HCT116 (cell line): Measurements from ENCODE around the gene CELA3A. TPM values are rescaled to one million over a fixed set of nuclear protein-coding genes. Genes with fewer than 3 reads are reported as not detected.

Experiments used
- ATAC-seq: fragments of 200-7000 bp; cut with Tn5 transposase; 2 replicates; pipeline ENCODE4 v1.9.1; 2020; ENCODE audit warnings: mild to moderate bottlenecking, moderate library complexity
- BruUV-seq: library from RNA; stranded (reverse); fragments of 400-500 nt; replicated peaks from 2 replicates; lab custom pipeline; 2021; lab: Mats Ljungman, UMichigan
- CTCF ChIA-PET: fragments of 300-600 bp; sonication (Branson Sonifier 250); formaldehyde crosslinking; loops from one replicate; lab custom pipeline; 2021; ENCODE audit warnings: antibody characterized with exemption; lab: Charles Lee
- POLR2A ChIA-PET: fragments of 300-600, 350-600 bp; sonication (Branson Sonifier 250); formaldehyde crosslinking; loops from one replicate; lab custom pipeline; 2021; ENCODE audit warnings: antibody characterized with exemption; lab: Charles Lee
- RAD21 ChIA-PET, 2 experiments: fragments of 300-600 bp; sonication (Branson Sonifier 250); formaldehyde crosslinking; loops; one replicate each; lab custom pipeline; 2023; ENCODE audit warnings: low total read pairs in 2 of 2; ENCODE audit not compliant: uncharacterized antibody in 2 of 2, unreplicated experiment in 2 of 2, low non-redundant PET in 1 of 2; lab: Charles Lee
- DNase-seq: peaks from one replicate; pipeline ENCODE4 v3.0.0-alpha.2; 2010; ENCODE audit warnings: low read depth, low spot score
- H2AFZ ChIP-seq: fragments of 200-600 bp; shearing (Covaris generic), sonication (generic); 2 replicates; pipeline ENCODE4 v1.6.1; 2017; ENCODE audit warnings: low read depth, mixed run types, mixed read lengths, antibody characterized with exemption, low read length; ENCODE audit not compliant: poor library complexity, severe bottlenecking
- H3K27ac ChIP-seq: 2 replicates; pipeline ENCODE4 v1.5.1; 2012; ENCODE audit warnings: low read depth, low read length
- H3K27me3 ChIP-seq: fragments of 200-600 bp; sonication (generic); 2 replicates; pipeline ENCODE4 v1.6.1; 2016; ENCODE audit warnings: mixed run types, low read length, mixed read lengths; ENCODE audit not compliant: insufficient read depth
- H3K36me3 ChIP-seq, 2 experiments: fragments of 200-500 bp in 1 of 2; fragments of 200-600 bp in 1 of 2; sonication (Bioruptor generic) in 1 of 2; sonication (generic) in 1 of 2; 2 replicates each; pipeline versions ENCODE4 v1.5.1 to v1.6.1; 2014 to 2016; ENCODE audit warnings: low read length in 2 of 2, inconsistent platforms in 1 of 2, mixed read lengths in 1 of 2, mixed run types in 1 of 2; ENCODE audit not compliant: insufficient read depth in 2 of 2, control insufficient read depth in 1 of 2
- H3K4me1 ChIP-seq, 2 experiments: fragments of 200-600 bp in 1 of 2; sonication (generic) in 1 of 2; 2 replicates each; pipeline versions ENCODE4 v1.5.1 to v1.6.1; 2012 to 2017; ENCODE audit warnings: low read length in 2 of 2, inconsistent platforms in 1 of 2, mild to moderate bottlenecking in 1 of 2, mixed read lengths in 1 of 2, mixed run types in 1 of 2, moderate library complexity in 1 of 2; ENCODE audit not compliant: insufficient read depth in 2 of 2, control insufficient read depth in 1 of 2
- H3K4me2 ChIP-seq: fragments of 200-600 bp; sonication (generic); 2 replicates; pipeline ENCODE4 v1.6.1; 2017; ENCODE audit warnings: mixed run types, low read length, mixed read lengths
- H3K4me3 ChIP-seq, 2 experiments: fragments of 200-600 bp in 1 of 2; sonication (generic) in 1 of 2; replicated peaks in 1 of 2; 2 replicates each; pipeline ENCODE4 v1.5.1; 2011 to 2016; ENCODE audit warnings: low read length in 2 of 2, control low read depth in 1 of 2, low read depth in 1 of 2, mild to moderate bottlenecking in 1 of 2, mixed read lengths in 1 of 2, mixed run types in 1 of 2
- H3K79me2 ChIP-seq: fragments of 200-600 bp; sonication (generic); 2 replicates; pipeline ENCODE4 v1.6.1; 2017; ENCODE audit warnings: mild to moderate bottlenecking, mixed run types, low read length, moderate library complexity, mixed read lengths; ENCODE audit not compliant: insufficient read depth
- H3K9ac ChIP-seq: fragments of 200-600 bp; sonication (generic); 2 replicates; pipeline ENCODE4 v1.6.1; 2016; ENCODE audit warnings: low read length, mixed read lengths
- H3K9me2 ChIP-seq: fragments of 200-600 bp; sonication (generic), shearing (Covaris generic); 2 replicates; pipeline ENCODE4 v1.6.1; 2017; ENCODE audit warnings: mixed run types, mild to moderate bottlenecking, moderate library complexity; ENCODE audit not compliant: insufficient read depth
- H3K9me3 ChIP-seq, 2 experiments: fragments of 200-500 bp in 1 of 2; fragments of 200-600 bp in 1 of 2; sonication (Bioruptor generic) in 1 of 2; sonication (generic) in 1 of 2; 2 replicates each; pipeline ENCODE4 v1.6.1; 2014 to 2017; ENCODE audit warnings: low read length in 2 of 2, mixed read lengths in 2 of 2, inconsistent platforms in 1 of 2, low read depth in 1 of 2, mild to moderate bottlenecking in 1 of 2, mixed run types in 1 of 2, moderate library complexity in 1 of 2; ENCODE audit not compliant: control insufficient read depth in 1 of 2, insufficient read depth in 1 of 2
- H4K20me1 ChIP-seq: fragments of 200-600 bp; sonication (generic), shearing (Covaris generic); 2 replicates; pipeline ENCODE4 v1.6.1; 2017; ENCODE audit warnings: mixed run types, mild to moderate bottlenecking, moderate library complexity; ENCODE audit not compliant: insufficient read depth
- CEBPB ChIP-seq: IDR thresholded peaks from 2 replicates; pipeline ENCODE4 v1.6.1; 2012; ENCODE audit warnings: low read depth
- EZH2 ChIP-seq: fragments of 200-600 bp; sonication (generic); IDR thresholded peaks from 2 replicates; pipeline ENCODE4 v1.6.1; 2017; ENCODE audit warnings: antibody characterized with exemption, mixed run types
- EZH2phosphoT487 ChIP-seq: fragments of 200-600 bp; IDR thresholded peaks from 2 replicates; pipeline ENCODE4 v1.6.1; 2018; ENCODE audit warnings: antibody characterized with exemption, borderline replicate concordance
- SRF ChIP-seq: IDR thresholded peaks from 2 replicates; pipeline ENCODE4 v1.6.1; 2012; ENCODE audit warnings: low read depth
- intact Hi-C: fragments of 100-400 bp; cut with micrococcal nuclease; formaldehyde crosslinking; loops from 2 replicates; pipeline ENCODE4 v1.10.0; 2022
- total RNA-seq: library from RNA; stranded (reverse); gene quantifications from one replicate; pipeline ENCODE4 v1.2.1, GENCODE V29; 2021; ENCODE audit not compliant: unreplicated experiment
- TF ChIP-seq, protein P1 (sequence below): IDR thresholded peaks from 2 replicates; pipeline ENCODE4 v1.6.1; 2012
- TF ChIP-seq, protein P2 (sequence below): IDR thresholded peaks from 2 replicates; pipeline ENCODE4 v1.6.1; 2012; ENCODE audit warnings: low read depth
- TF ChIP-seq, protein P3 (sequence below): IDR thresholded peaks from 2 replicates; pipeline ENCODE4 v1.6.1; 2011; ENCODE audit warnings: mild to moderate bottlenecking, low read length, moderate library complexity; ENCODE audit not compliant: insufficient replicate concordance; ENCODE audit errors: extremely low read depth

CELA3A gene
- total RNA-seq, 1 experiment from 2014 or later = 9.0 TPM

DNA sequence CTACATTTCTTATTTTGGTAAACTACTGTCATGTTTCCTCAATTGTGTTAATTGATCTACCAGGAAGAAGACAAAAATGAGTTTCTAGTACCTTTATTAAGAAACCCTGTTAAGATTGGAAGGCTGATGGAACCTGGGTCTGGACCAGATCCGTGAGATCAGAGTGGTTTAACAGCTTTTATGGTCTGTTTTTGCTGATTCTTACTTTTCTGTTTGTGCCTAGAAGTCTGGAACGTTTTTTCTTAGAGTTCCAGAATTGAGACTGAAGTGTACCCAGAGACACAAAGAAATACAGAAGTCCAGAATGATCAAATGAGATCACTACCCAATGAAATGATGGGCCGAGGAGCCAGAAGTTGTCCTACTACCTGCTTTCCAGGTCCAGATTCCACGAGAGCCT, 28.6 kb downstream of the CELA3A start:
- H3K36me3 ChIP-seq = no peaks in the 10 kb centered on the region
- peaks cover 2 to 10% of the 10 kb centered on the region in 2 experiments; a peak in 3 of 4 replicates for H3K4me1 ChIP-seq
- no peaks in the 10 kb centered on the region for H3K9me3 ChIP-seq
- H2AFZ ChIP-seq = no peak overlapping the region
- POLR2A ChIA-PET = no interaction called here
- peaks cover 8% of the 10 kb centered on the region; the same call in 1 of the 2 replicates for H3K79me2 ChIP-seq
- intact Hi-C loops = no loop called here
- DNase-seq (no peak), ATAC-seq (no peak)
- CTCF ChIA-PET = interaction anchor here (1.3 kb wide), 1 partner anchor 10 kb away, joined by 3 read pairs; no protein-coding TSS in a partner anchor
- H3K9ac ChIP-seq = no peak overlapping the region
- TF ChIP-seq CEBPB (no peak), EZH2phosphoT487 (no peak), SRF (no peak), EZH2 (no peak)
- TF ChIP-seq, protein P1, sequence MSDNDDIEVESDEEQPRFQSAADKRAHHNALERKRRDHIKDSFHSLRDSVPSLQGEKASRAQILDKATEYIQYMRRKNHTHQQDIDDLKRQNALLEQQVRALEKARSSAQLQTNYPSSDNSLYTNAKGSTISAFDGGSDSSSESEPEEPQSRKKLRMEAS = no peak
- TF ChIP-seq, protein P2, sequence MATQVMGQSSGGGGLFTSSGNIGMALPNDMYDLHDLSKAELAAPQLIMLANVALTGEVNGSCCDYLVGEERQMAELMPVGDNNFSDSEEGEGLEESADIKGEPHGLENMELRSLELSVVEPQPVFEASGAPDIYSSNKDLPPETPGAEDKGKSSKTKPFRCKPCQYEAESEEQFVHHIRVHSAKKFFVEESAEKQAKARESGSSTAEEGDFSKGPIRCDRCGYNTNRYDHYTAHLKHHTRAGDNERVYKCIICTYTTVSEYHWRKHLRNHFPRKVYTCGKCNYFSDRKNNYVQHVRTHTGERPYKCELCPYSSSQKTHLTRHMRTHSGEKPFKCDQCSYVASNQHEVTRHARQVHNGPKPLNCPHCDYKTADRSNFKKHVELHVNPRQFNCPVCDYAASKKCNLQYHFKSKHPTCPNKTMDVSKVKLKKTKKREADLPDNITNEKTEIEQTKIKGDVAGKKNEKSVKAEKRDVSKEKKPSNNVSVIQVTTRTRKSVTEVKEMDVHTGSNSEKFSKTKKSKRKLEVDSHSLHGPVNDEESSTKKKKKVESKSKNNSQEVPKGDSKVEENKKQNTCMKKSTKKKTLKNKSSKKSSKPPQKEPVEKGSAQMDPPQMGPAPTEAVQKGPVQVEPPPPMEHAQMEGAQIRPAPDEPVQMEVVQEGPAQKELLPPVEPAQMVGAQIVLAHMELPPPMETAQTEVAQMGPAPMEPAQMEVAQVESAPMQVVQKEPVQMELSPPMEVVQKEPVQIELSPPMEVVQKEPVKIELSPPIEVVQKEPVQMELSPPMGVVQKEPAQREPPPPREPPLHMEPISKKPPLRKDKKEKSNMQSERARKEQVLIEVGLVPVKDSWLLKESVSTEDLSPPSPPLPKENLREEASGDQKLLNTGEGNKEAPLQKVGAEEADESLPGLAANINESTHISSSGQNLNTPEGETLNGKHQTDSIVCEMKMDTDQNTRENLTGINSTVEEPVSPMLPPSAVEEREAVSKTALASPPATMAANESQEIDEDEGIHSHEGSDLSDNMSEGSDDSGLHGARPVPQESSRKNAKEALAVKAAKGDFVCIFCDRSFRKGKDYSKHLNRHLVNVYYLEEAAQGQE = no peak
- TF ChIP-seq, protein P3, sequence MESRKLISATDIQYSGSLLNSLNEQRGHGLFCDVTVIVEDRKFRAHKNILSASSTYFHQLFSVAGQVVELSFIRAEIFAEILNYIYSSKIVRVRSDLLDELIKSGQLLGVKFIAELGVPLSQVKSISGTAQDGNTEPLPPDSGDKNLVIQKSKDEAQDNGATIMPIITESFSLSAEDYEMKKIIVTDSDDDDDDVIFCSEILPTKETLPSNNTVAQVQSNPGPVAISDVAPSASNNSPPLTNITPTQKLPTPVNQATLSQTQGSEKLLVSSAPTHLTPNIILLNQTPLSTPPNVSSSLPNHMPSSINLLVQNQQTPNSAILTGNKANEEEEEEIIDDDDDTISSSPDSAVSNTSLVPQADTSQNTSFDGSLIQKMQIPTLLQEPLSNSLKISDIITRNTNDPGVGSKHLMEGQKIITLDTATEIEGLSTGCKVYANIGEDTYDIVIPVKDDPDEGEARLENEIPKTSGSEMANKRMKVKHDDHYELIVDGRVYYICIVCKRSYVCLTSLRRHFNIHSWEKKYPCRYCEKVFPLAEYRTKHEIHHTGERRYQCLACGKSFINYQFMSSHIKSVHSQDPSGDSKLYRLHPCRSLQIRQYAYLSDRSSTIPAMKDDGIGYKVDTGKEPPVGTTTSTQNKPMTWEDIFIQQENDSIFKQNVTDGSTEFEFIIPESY = no peak
- H3K4me3 ChIP-seq = no peak overlapping the region
- H3K27me3 ChIP-seq = no peaks in the 10 kb centered on the region
- H3K4me2 ChIP-seq = no peak overlapping the region
- BruUV-seq = no TSS peak
- H3K27ac ChIP-seq = no peak overlapping the region
- RAD21 ChIA-PET = no interaction called here
- H3K9me2 ChIP-seq = no peaks in the 10 kb centered on the region
- no peaks in the 10 kb centered on the region for H4K20me1 ChIP-seq
